T1000 (cell line): ENCODE results near the gene MTIF3.

ENCODE experiments used
- DNase-seq: peaks from one replicate; lab custom pipeline; 2025; ENCODE audit warnings: mixed read lengths; lab: John Stamatoyannopoulos, UW

Gene MTIF3

GRCh38 chr13:27449936-27450828, at the start of gene MTIF3:
Gene MTIF3, minus strand, starts transcription at chr13:27450564. Its CDS starts 10,116 bp downstream, at chr13:27440448.
- peak; percentile 72 for DNase-seq

DNA sequence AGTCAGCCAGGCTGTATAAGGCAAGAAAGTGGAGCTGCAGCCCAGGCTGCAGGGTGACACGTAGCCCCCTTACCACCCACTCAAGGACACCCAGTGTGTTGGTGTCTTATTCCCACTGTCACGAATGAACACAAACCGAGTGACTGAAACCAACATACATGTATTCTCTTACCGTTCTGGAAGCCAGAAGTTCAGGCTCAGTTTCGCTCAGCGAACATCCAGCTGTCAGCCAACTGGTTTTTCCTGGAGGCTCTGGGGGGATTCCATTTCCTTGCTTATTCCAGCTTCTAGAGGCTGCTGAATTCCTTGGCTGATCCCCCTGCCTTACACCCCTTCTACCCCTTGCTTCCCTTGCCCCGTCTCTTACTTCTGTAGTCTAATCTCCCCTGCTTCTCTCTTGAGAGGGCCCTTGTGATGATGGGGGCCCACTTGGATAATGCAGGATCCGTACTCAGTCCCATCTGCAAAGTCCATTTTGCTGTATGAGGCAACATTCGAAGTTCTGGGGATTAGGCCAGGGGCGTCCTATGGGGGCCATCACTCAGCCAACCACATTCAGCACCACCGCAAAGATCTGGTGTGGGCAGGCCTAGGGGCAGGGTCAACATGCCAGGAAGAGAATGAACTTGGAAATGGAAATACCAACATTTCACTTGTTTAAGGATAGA, 47.3 kb upstream of the MTIF3 start:
- DNase-seq: no peak

GRCh38 chr13:27496536-27497273, 46.3 kb upstream of the MTIF3 start:
- no peak for DNase-seq

GRCh38 chr13:27496006-27496405, 45.6 kb upstream of the MTIF3 start:
- no peak for DNase-seq

DNA sequence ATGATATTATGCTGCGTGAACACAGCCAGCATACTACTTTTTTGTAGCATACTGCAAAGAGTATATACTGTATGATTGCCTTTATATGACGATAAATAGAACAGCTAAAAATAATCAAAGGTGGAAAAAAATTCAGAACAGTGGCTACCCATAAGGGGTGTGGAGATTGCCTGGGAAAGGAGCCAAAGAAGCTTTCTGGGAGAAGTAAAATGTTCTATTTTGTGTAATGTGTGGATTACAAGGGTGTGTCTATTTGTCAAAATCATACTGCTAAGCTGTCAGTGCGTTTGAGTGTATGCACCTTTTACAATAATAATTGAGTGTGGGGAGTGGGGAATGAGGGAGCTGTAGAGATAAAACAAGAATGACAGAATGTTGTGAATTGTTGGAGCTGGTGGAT, 45.2 kb upstream of the MTIF3 start:
- DNase-seq: no peak

DNA sequence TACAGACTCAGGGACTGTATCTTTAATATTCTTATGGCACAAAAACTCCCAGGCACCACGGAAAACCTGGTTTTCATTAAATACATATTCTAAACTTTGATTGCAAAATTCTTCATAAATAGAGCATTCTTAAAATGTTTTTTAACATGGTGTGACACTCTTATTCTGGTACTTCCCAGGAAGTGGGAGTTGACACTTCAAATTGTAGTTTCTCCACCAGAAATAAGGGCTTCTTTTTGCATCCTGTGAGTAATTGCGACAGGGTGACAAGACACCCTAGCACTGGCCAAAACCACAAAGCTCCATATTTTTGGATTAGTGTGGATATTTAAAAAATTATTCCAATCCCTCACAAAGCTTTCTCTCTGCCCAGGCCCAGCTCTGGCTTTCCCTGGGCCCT, 43.6 kb upstream of the MTIF3 start:
- no peak for DNase-seq

DNA sequence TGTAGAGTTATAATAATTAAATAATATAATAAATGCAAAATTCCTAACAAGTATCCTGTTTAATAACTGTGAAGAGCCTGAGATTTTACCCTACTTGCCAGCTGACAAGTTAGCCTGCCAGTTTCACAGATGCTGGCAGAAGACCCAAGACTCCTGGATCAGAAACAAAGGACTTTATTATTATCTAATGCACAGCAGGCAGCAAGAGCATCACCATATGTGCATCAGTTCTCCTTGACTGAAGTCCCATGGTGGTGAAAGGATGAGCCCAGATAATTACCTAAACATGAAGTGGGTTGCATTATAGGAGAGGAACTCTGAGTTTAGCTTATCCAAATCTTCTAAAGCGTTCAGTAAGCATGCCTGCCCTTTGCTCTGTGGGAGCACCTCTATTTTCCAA, 39.1 kb upstream of the MTIF3 start:
- no peak for DNase-seq

GRCh38 chr13:27487776-27488175, 37.4 kb upstream of the MTIF3 start:
- DNase-seq: no peak

GRCh38 chr13:27483421-27483820, 33.1 kb upstream of the MTIF3 start:
- DNase-seq: no peak

- no peak for DNase-seq
Observed at GRCh38 chr13:27482983-27483382, 32.6 kb upstream of the MTIF3 start.

- no peak for DNase-seq
Observed at GRCh38 chr13:27481766-27482165, 31.4 kb upstream of the MTIF3 start.

DNA sequence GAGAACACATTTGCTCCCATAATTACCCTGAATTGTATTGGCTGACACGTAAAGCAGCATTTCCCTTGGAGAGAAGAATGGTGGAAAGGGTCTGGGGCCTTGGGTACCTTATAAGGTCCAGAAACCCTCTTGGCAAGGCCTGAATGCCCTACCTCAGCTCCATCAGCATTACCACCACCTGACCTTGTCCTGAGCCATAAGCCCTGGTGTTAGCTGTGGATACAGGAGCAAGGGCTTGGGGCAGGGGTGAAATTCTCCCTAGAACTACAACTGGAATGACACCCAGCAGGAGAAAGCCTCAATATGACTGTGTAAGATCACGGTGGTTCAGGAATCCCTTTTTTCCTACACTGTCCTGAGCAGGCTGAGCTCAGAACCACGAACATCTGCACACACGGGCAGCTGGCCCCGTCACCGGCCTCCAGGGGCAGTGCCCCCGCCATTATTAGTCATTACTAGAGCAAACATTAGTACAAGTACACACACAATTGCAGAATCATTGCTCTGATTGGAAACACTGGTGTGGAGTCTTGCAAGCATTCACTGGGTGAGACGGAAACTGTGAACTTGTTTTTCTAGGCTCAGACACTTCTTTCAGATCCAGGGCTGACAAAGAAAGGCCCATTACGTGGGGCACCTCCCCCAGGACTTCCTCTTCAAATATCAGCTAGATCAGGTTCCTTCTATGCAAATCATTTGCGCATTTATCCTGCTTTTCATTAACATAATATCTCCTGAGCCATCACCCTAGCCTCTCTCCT, 26.8 kb upstream of the MTIF3 start:
- DNase-seq: no peak

GRCh38 chr13:27474751-27475268, 24.4 kb upstream of the MTIF3 start:
- no peak for DNase-seq

GRCh38 chr13:27472941-27473340, 22.6 kb upstream of the MTIF3 start:
- DNase-seq: no peak

DNA sequence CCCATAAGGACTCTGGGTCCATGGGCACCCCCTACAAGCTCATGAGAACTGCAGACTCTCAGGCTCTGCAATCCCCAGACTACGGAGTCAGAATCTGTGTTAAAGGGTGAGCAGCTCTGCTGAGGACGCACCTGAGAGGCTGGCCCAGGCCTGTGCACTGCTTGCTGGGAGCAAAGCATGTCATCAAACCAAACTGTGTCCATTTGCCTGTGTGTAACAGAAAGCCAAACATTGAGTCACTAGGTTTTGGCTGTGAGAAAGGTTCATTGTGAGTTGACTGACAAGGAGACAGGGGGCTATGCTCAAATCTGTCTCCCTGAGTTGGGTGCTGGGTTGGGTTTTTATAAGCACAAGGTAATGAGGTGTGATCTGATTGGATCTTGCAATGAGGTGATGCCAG, 22.1 kb upstream of the MTIF3 start:
- DNase-seq: no peak

DNA sequence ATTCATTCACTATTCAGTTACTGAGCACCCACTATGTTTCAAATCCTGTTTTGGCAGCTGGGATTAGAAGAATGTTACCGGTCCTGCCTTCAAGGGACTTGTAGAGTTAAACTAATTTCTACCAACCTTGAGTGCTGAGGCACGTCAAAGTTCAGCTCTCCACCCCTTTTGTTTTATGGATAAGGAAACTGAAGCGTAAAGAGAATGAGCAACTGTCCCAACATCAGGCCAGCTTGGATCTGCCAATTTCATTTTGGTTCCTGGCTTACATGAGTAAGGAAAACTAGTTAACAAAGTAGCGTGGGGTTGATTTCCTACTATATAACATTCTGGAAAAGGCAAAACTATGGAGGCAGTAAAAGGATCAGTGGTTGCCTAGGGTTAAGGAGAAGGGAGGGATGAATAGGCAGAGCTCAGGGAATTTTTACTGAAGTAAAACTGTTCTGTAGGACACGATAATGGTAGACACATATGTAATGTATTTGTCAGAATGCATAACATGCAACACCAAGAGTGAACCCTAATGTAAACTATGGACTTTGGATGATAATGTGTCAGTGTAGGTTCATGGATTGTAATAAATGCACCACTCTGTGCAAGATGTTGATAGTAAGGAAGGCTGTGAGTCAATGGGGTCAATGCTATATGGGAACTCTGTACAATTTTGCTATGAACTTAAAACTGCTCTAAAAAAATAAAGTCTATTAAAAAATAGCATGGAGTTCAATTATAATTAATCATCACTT, 19.9 kb upstream of the MTIF3 start:
- DNase-seq: no peak

- DNase-seq: no peak
Observed at GRCh38 chr13:27466513-27466912, 16.1 kb upstream of the MTIF3 start.

GRCh38 chr13:27465611-27466010, 15.2 kb upstream of the MTIF3 start:
- no peak for DNase-seq

DNA sequence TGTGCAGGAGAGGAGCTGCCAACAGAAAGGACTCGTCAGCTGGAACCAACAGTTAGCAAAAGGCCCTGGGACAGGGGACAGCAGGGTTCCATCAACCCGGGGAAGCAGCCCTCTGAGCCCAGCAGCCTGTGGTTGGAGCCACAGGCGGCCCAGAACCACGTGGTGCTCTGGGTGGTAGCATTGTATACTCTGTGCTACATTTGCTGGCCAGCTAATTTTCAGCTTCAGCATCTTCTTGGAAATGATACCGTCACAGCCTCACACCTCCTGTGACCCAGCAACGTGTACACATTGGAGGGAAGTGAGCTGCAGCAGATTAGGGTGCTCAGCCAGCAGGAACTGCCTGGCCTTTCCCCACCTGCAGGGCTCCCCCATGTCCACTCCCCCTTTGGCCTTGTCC, 13.1 kb upstream of the MTIF3 start:
- no peak for DNase-seq

GRCh38 chr13:27461940-27462584, 11.7 kb upstream of the MTIF3 start:
- no peak for DNase-seq
